Measurements from ENCODE around the gene UPK3A.
A peak's percentile ranks its signal among the peaks of the same experiment; 100 is the strongest.

Gene UPK3A

DNA sequence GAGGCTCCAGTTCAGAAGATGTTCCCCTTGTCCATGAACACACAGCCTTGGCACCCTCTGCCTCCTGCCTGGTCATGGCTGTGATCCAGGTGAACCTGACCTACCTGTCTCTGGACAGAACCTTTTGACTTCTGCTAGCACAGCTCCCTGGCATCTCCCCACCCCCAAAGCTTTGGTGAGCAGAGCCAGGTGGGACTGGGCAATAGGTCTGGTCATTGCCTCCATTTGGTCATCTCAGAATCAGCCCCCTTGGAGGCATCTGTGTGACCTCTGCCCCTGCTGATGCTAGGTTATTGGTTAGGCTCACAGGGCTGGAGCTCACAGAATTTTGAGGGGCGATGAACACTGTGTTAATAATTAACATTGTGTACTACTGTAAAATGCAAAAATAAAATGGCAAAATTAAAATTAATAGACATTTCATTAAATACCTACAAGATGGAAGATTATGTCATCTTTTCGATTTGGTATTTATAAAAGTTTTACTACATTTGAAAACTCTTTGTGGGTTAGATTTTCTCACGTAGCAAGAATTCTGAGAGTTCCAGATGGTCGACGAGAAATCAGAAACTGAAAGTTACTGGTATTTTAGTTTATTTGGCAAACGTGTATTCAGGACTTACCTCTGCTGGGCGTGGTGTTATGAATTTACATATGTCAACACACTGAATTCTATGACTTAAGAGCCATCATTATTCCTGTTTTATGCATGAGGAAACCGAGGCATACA, 35.8 kb upstream of the UPK3A start:
- Histone ChIP-seq H3K4me2 (ENCODE audit: low read depth, low read length) (peak overlapping the region; percentile 74), H3F3A (ENCODE audit: insufficient read depth, low read length) (peaks cover 16% of the 10 kb centered on the region), H3K27me3 (replicated peaks; ENCODE audit: insufficient read depth, low read length) (no peaks in the 10 kb centered on the region), H3K9me2 (replicated peaks; ENCODE audit: insufficient read depth, low read length) (no peaks in the 10 kb centered on the region), H3K9ac (ENCODE audit: low read length) (peak overlapping the region; percentile 20; the same call in 1 of the 2 replicates), H3K4me3 (ENCODE audit: low read length) (peak overlapping the region; percentile 51), H4K20me1 (ENCODE audit: insufficient read depth, low read length) (no peaks in the 10 kb centered on the region), H3K4me1 (ENCODE audit: low read length) (peaks cover 14% of the 10 kb centered on the region), H2AFZ (ENCODE audit: low read length) (peak overlapping the region; percentile 17), H3K27ac (ENCODE audit: low read length) (peak overlapping the region; percentile 79), H3K9me3 (replicated peaks; ENCODE audit: insufficient read depth, low read length) (no peaks in the 10 kb centered on the region), H3K36me3 (replicated peaks; ENCODE audit: insufficient read depth, low read length) (no peaks in the 10 kb centered on the region), H3K79me2 (ENCODE audit: low read length) (no peaks in the 10 kb centered on the region)
- TF ChIP-seq EZH2 (optimal IDR thresholded peaks at IDR 0.05; ENCODE audit: low read depth, low read length): no peak
- DNase-seq: peak; percentile 93

- Histone ChIP-seq H3K9me3 (replicated peaks; ENCODE audit: insufficient read depth, low read length) (no peaks in the 10 kb centered on the region), H3K4me1 (ENCODE audit: low read length) (peaks cover 14% of the 10 kb centered on the region), H3K79me2 (ENCODE audit: low read length) (no peaks in the 10 kb centered on the region), H3K27me3 (replicated peaks; ENCODE audit: insufficient read depth, low read length) (no peaks in the 10 kb centered on the region), H3K4me3 (ENCODE audit: low read length) (no peak overlapping the region), H3K4me2 (ENCODE audit: low read depth, low read length) (no peak overlapping the region), H3K9ac (ENCODE audit: low read length) (no peak overlapping the region), H4K20me1 (ENCODE audit: insufficient read depth, low read length) (no peaks in the 10 kb centered on the region), H3F3A (ENCODE audit: insufficient read depth, low read length) (peaks cover 16% of the 10 kb centered on the region), H3K36me3 (replicated peaks; ENCODE audit: insufficient read depth, low read length) (no peaks in the 10 kb centered on the region), H3K9me2 (replicated peaks; ENCODE audit: insufficient read depth, low read length) (no peaks in the 10 kb centered on the region), H3K27ac (ENCODE audit: low read length) (no peak overlapping the region), H2AFZ (ENCODE audit: low read length) (no peak overlapping the region)
- TF ChIP-seq CTCF (IDR thresholded peaks at IDR 0.05; ENCODE audit: low read length): no peak
- TF ChIP-seq EZH2 (optimal IDR thresholded peaks at IDR 0.05; ENCODE audit: low read depth, low read length): no peak
- TF ChIP-seq EZH2phosphoT487 (IDR thresholded peaks at IDR 0.05; ENCODE audit: low read length): no peak
- DNase-seq: no peak
Observed at GRCh38 chr22:45251825-45252224, 32.9 kb upstream of the UPK3A start.

DNA sequence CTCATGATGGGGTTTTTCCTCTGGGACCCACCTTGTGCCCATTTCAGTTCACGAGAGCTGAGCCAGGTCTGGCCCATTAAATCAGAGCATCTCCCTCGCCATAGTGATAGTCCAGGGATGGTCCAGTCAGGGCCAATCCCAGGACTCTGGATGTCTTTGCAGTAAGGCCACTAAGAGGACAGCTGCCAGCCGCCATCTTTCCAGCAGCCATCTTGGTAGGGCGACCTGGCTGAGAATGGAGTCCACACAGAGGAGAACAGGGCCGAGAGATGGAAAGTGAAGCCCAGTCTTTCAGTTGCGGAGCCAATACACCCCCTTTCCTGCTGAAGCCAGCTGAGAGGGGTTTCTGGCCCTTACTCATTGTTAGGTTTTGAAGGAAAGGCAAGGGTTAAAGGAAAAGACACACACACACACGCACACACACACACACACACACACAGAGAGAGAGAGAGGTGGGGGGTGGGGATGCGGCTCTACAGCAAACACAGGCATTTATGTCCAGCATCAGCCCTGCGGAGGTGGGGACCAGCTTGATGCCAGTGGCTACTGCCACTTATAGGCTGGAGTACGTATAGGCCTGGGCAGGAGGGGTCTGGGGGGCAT, 31.6 kb upstream of the UPK3A start:
- H3K9me2 ChIP-seq (replicated peaks; ENCODE audit: insufficient read depth, low read length): no peaks in the 10 kb centered on the region
- H3F3A ChIP-seq (ENCODE audit: insufficient read depth, low read length): peaks cover 16% of the 10 kb centered on the region
- H3K36me3 ChIP-seq (replicated peaks; ENCODE audit: insufficient read depth, low read length): no peaks in the 10 kb centered on the region
- H3K4me1 ChIP-seq (ENCODE audit: low read length): peaks cover 9% of the 10 kb centered on the region
- H3K4me3 ChIP-seq (ENCODE audit: low read length): no peak overlapping the region
- no peaks in the 10 kb centered on the region for H3K79me2 ChIP-seq (ENCODE audit: low read length)
- no peak for DNase-seq
- H3K9me3 ChIP-seq (replicated peaks; ENCODE audit: insufficient read depth, low read length): no peaks in the 10 kb centered on the region
- no peaks in the 10 kb centered on the region for H4K20me1 ChIP-seq (ENCODE audit: insufficient read depth, low read length)
- no peak overlapping the region for H3K9ac ChIP-seq (ENCODE audit: low read length)
- H3K4me2 ChIP-seq (ENCODE audit: low read depth, low read length): no peak overlapping the region
- no peak for TF ChIP-seq EZH2phosphoT487 (IDR thresholded peaks at IDR 0.05; ENCODE audit: low read length)
- TF ChIP-seq EZH2 (optimal IDR thresholded peaks at IDR 0.05; ENCODE audit: low read depth, low read length): no peak
- TF ChIP-seq CTCF (IDR thresholded peaks at IDR 0.05; ENCODE audit: low read length): no peak
- H3K27me3 ChIP-seq (replicated peaks; ENCODE audit: insufficient read depth, low read length): no peaks in the 10 kb centered on the region
- no peak overlapping the region for H2AFZ ChIP-seq (ENCODE audit: low read length)
- no peak overlapping the region for H3K27ac ChIP-seq (ENCODE audit: low read length)

DNA sequence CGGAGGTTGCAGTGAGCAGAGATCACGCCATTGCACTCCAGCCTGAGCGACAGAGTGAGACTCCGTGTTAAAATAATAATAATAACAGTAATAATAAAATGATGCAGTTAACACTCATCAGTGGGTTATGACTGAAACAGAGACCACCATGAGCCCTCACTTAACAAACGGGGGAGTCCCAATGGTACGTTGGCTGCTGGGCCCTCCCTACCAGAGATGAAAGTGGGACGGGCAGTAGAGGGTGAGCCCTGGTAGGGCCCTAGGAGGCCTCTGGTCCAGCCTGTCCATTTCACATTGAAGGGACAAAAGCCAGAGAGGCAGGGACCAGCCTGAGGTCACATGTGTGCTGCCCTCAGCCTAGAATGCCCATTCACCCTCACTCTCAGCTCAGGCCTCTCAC, 30.4 kb upstream of the UPK3A start:
- Histone ChIP-seq H3F3A (ENCODE audit: insufficient read depth, low read length) (peaks cover 5% of the 10 kb centered on the region), H2AFZ (ENCODE audit: low read length) (no peak overlapping the region), H3K36me3 (replicated peaks; ENCODE audit: insufficient read depth, low read length) (no peaks in the 10 kb centered on the region), H3K4me1 (ENCODE audit: low read length) (no peaks in the 10 kb centered on the region), H3K9me2 (replicated peaks; ENCODE audit: insufficient read depth, low read length) (no peaks in the 10 kb centered on the region), H3K27ac (ENCODE audit: low read length) (no peak overlapping the region), H3K79me2 (ENCODE audit: low read length) (no peaks in the 10 kb centered on the region), H3K4me3 (ENCODE audit: low read length) (no peak overlapping the region), H4K20me1 (ENCODE audit: insufficient read depth, low read length) (no peaks in the 10 kb centered on the region), H3K9me3 (replicated peaks; ENCODE audit: insufficient read depth, low read length) (no peaks in the 10 kb centered on the region), H3K27me3 (replicated peaks; ENCODE audit: insufficient read depth, low read length) (no peaks in the 10 kb centered on the region), H3K9ac (ENCODE audit: low read length) (no peak overlapping the region), H3K4me2 (ENCODE audit: low read depth, low read length) (no peak overlapping the region)
- DNase-seq: no peak
- TF ChIP-seq EZH2 (optimal IDR thresholded peaks at IDR 0.05; ENCODE audit: low read depth, low read length) (no peak), CTCF (IDR thresholded peaks at IDR 0.05; ENCODE audit: low read length) (no peak), EZH2phosphoT487 (IDR thresholded peaks at IDR 0.05; ENCODE audit: low read length) (no peak)

All from MM.1S (cell line).